T-cell (primary cell): ENCODE results near the gene TPM3. TPM values are rescaled to one million over a fixed set of nuclear protein-coding genes. Genes with fewer than 3 reads are reported as not detected.

ENCODE experiments used
- ATAC-seq, 4 experiments: fragments of 200-7000 bp in 3 of 4; fragments of 150-1000 bp in 1 of 4; cut with Tn5 transposase; replicated peaks in 1 of 4; 1 replicate in 3 of 4; 2 replicates in 1 of 4; pipeline ENCODE4 v1.10.0; 2021; ENCODE audit warnings: moderate library complexity in 3 of 4, mild to moderate bottlenecking in 2 of 4, moderate number of reproducible peaks in 1 of 4
- CTCF ChIA-PET, 2 donors: fragments of 300-600 bp; sonication (Branson Sonifier 250); formaldehyde crosslinking; loops; one replicate each; lab custom pipeline; 2022; ENCODE audit warnings: antibody characterized with exemption in 2 of 2; lab: Charles Lee
- POLR2A ChIA-PET, 2 donors: fragments of 300-600 bp; sonication (Branson Sonifier 250); formaldehyde crosslinking; loops; one replicate each; lab custom pipeline; 2022; ENCODE audit warnings: antibody characterized with exemption in 2 of 2; lab: Charles Lee
- DNase-seq, 35 experiments: peaks; one replicate each; pipeline versions ENCODE4 v3.0.0 to v3.0.0-alpha.2; 2013 to 2023
- H3K27ac ChIP-seq: one replicate; pipeline ENCODE4 v1.5.1; 2013; ENCODE audit warnings: low read length
- H3K27me3 ChIP-seq, 2 experiments: replicated peaks in 1 of 2; 1 replicate in 1 of 2; 2 replicates in 1 of 2; pipeline versions ENCODE4 v1.6.1 to v1.7.0; 2013; ENCODE audit warnings: low read length in 1 of 2, mixed read lengths in 1 of 2; ENCODE audit not compliant: control insufficient read depth in 2 of 2, insufficient read depth in 2 of 2; ENCODE audit errors: extremely low read depth in 1 of 2
- H3K36me3 ChIP-seq, 2 donors: 1 replicate in 1 of 2; 2 replicates in 1 of 2; pipeline versions ENCODE4 v1.6.1 to v1.7.0; 2013; ENCODE audit warnings: low read length in 1 of 2; ENCODE audit not compliant: control insufficient read depth in 2 of 2, insufficient read depth in 1 of 2; ENCODE audit errors: extremely low read depth in 1 of 2
- H3K4me1 ChIP-seq, 2 experiments: 1 replicate in 1 of 2; 2 replicates in 1 of 2; pipeline versions ENCODE4 v1.6.1 to v1.7.0; 2013; ENCODE audit warnings: low read length in 2 of 2, mixed read lengths in 1 of 2; ENCODE audit not compliant: insufficient read depth in 2 of 2, control insufficient read depth in 1 of 2; ENCODE audit errors: extremely low read depth in 1 of 2
- H3K4me3 ChIP-seq, 2 donors: 1 replicate in 1 of 2; 2 replicates in 1 of 2; pipeline versions ENCODE4 v1.5.1 to v1.7.0; 2013; ENCODE audit warnings: mild to moderate bottlenecking in 2 of 2, low read length in 1 of 2, moderate library complexity in 1 of 2; ENCODE audit not compliant: control insufficient read depth in 1 of 2; ENCODE audit errors: extremely low read depth in 1 of 2
- H3K9me3 ChIP-seq: 2 replicates; pipeline ENCODE4 v1.7.0; 2013
- H3K27ac Mint-ChIP-seq, 2 donors: one replicate each; pipeline ENCODE4 v1.8.0; 2020 to 2021; ENCODE audit warnings: mild to moderate bottlenecking in 2 of 2, mixed read lengths in 2 of 2
- H3K27me3 Mint-ChIP-seq, 2 donors: one replicate each; pipeline ENCODE4 v1.8.0; 2021 to 2022; ENCODE audit warnings: mixed read lengths in 2 of 2
- H3K36me3 Mint-ChIP-seq: one replicate; pipeline ENCODE4 v1.8.0; 2021; ENCODE audit warnings: mixed read lengths
- H3K4me1 Mint-ChIP-seq, 3 donors: one replicate each; pipeline ENCODE4 v1.8.0; 2020 to 2022; ENCODE audit warnings: mixed read lengths in 3 of 3, mild to moderate bottlenecking in 1 of 3
- H3K4me3 Mint-ChIP-seq, 3 donors: one replicate each; pipeline ENCODE4 v1.8.0; 2020 to 2022; ENCODE audit warnings: mild to moderate bottlenecking in 3 of 3, mixed read lengths in 3 of 3, moderate library complexity in 3 of 3
- H3K9me3 Mint-ChIP-seq, 3 donors: one replicate each; pipeline ENCODE4 v1.8.0; 2020 to 2022; ENCODE audit warnings: mixed read lengths in 3 of 3
- WGBS: methylation state at CpG from one replicate; pipeline ENCODE4 v1.1.5; 2013; ENCODE audit warnings: missing lambda C conversion rate; ENCODE audit not compliant: insufficient coverage; 5-methylcytosine and 5-hydroxymethylcytosine counted together
- total RNA-seq, 35 experiments: library from RNA in 6 of 35; stranded (reverse) in 6 of 35; fragments of 120-200 nt in 1 of 35; gene quantifications; one replicate each; pipeline versions ENCODE4 v1.2.1 to v1.2.4 and lab custom pipeline; 2013 to 2026

The TPM3 gene
- total RNA-seq, 5 donors from 2014 or later (not counting 1 experiment from before 2014, with no cell fraction given) = 340 to 396 (median 363) TPM

DNA sequence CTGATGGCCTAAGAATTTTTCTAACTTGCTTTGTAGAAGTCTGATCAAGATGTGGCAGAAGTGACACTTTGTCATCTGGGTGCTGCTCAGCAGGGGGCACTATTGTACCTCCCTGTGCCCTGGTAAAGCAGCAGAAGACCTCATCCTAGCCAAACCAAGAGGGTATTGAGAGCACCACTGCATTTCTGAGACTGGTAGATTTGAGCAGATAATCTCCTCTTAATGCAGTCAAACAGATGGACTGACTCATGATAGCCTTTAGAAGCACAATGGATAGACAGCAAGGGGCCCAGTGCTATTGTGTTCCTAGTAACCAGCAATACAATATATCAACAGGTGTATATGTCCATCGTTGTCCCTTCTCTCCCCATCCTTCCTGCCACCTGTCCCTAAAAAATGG is 5.7 kb downstream of the TPM3 start:
- no peaks in the 10 kb centered on the region for H3K9me3 Mint-ChIP-seq
- H3K36me3 Mint-ChIP-seq = peaks cover 5% of the 10 kb centered on the region
- CTCF ChIA-PET = no interaction called here
- Histone ChIP-seq H3K36me3 (no peaks in the 10 kb centered on the region), H3K27me3 (peaks cover 0 to 5% of the 10 kb centered on the region in 2 experiments), H3K4me1 (peaks cover 7 to 17% of the 10 kb centered on the region in 2 experiments), H3K27ac (no peak overlapping the region), H3K4me3 (no peak overlapping the region), H3K9me3 (no peaks in the 10 kb centered on the region)
- no peak overlapping the region for H3K4me3 Mint-ChIP-seq
- peaks cover 20 to 23% (median 22%) of the 10 kb centered on the region in 3 donors for H3K4me1 Mint-ChIP-seq
- no CpG with 5 or more reads among the region's 1 CpG for WGBS
- no peak overlapping the region for H3K27ac Mint-ChIP-seq
- DNase-seq (peak; percentile 21 to 76 (median 57)), ATAC-seq (no peak)
- H3K27me3 Mint-ChIP-seq = peaks cover 0 to 2% of the 10 kb centered on the region in 2 donors
- POLR2A ChIA-PET = no interaction called here

DNA sequence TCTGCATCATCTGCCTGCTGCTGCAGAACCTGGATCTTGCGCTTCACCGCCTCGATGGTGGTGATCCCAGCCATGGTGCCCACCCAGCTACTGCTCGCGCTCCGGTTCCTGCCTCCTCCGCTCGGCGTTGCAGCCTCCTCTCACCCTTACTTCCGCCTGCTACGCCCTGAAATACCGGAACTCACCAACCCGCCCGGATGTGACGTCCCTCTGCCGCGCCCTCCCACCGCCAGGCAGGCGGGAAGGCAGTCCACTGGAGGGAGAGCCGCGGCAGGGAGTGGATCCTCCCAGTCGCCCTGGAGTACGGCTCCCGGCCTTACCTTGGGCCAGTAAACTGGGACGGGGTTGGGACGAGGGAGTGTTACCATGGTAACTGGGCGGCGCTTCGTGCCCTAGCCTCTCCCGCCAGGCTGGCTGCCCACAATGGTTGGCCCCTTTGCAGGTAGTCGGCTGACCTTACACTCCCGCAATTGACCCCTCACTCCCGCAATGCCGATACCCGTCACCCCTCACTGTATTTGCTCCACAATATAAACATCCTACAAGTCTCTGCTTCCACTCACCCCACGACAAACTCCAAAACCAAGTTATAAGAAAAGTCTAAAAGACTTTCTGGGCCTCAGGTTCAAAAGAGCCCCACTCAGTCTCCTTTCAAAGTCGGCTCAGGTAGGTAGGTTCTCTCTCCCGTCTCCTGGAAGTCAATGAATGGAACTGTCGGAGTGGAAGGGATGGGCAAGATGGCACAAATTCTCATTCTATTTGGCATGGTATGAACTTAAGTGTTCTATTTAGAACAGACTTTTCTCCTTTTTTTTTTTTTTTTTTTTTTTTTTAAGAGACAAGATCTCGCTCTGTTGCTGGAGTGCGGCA is 8.6 kb downstream of the TPM3 start:
- under 1% methylated on average over 35 of the region's 41 CpGs for WGBS
- Mint-ChIP-seq H3K27me3 (no peaks in the 10 kb centered on the region), H3K27ac (peak overlapping the region; percentile 100), H3K4me3 (peak overlapping the region; percentile 95 to 100 (median 100)), H3K36me3 (peaks cover 18% of the 10 kb centered on the region), H3K9me3 (no peaks in the 10 kb centered on the region), H3K4me1 (peaks cover 49 to 52% (median 50%) of the 10 kb centered on the region in 3 donors)
- POLR2A ChIA-PET = interaction anchor here in 1 of 2 donors (2.1 kb wide), 1 partner anchor 25 kb away, joined by 8 read pairs; no protein-coding TSS in a partner anchor
- Histone ChIP-seq H3K4me3 (peak overlapping the region; percentile 94 to 96), H3K4me1 (peaks cover 31 to 46% of the 10 kb centered on the region in 2 experiments), H3K27me3 (peaks cover 0 to 5% of the 10 kb centered on the region in 2 experiments), H3K36me3 (peaks cover 0 to 13% of the 10 kb centered on the region in 2 donors), H3K27ac (peak overlapping the region; percentile 86), H3K9me3 (no peaks in the 10 kb centered on the region)
- peak; percentile 86 to 97 (median 93) for DNase-seq
- ATAC-seq = peak; percentile 86 to 89 (median 88)
- CTCF ChIA-PET = interaction anchor here in 1 of 2 donors (1.9 kb wide), 1 partner anchor 37 kb away, joined by 4 read pairs; the partner anchor contains the start of gene UBAP2L

DNA sequence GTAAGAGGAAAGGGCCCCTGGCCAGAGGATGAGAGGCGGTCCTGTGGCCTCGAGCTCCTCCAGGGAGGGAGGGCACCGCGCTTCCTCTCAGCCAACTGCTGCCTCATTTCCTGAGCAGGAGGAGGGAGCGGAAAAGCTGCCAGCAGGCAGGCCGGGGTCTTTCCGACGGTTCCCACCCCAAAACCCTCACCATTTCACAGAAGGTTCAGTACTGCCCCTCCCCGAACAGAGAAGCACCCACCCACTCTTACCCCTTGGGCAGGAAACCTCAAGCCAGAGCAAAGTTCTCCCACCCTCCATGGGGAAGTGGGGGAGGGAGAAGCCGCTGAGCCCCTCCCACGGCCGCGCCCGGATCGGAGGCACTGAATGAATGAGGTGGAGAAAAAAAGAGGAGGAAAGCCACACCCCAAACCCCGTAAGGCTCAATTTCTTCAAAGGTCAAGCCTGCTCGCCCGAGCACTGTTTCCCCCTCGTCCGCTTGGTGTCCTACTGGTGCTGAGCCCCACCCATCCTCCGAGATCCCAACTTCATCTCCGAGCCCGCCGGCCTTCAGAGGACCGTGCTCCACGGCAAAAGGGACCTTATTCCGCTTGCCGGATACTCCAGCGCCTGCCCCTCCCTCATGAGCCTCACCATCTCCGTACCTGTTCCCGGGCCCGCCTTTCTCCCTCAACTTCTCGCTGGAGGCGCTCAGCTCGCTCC is 9.4 kb downstream of the TPM3 start:
- peak overlapping the region; percentile 100 for H3K27ac Mint-ChIP-seq
- no peaks in the 10 kb centered on the region for H3K27me3 Mint-ChIP-seq
- Histone ChIP-seq H3K4me3 (peak overlapping the region; percentile 94 to 96), H3K4me1 (peaks cover 39 to 53% of the 10 kb centered on the region in 2 experiments), H3K27me3 (no peaks in the 10 kb centered on the region), H3K27ac (peak overlapping the region; percentile 86), H3K36me3 (peaks cover 0 to 15% of the 10 kb centered on the region in 2 donors), H3K9me3 (no peaks in the 10 kb centered on the region)
- H3K36me3 Mint-ChIP-seq = peaks cover 19% of the 10 kb centered on the region
- peak in 32 of 35 experiments; percentile 21 to 76 (median 52) for DNase-seq
- peak; percentile 43 to 59 (median 54) for ATAC-seq
- H3K9me3 Mint-ChIP-seq = no peaks in the 10 kb centered on the region
- H3K4me1 Mint-ChIP-seq = peaks cover 56 to 60% (median 58%) of the 10 kb centered on the region in 3 donors
- ChIA-PET CTCF (interaction anchor here in 1 of 2 donors (0.6 to 2.5 kb wide), 3 partner anchors 25 to 112 kb away, joined by 3 to 10 read pairs (median 4); partner anchors contain the start of gene UBAP2L), POLR2A (interaction anchor here in 1 of 2 donors (0.5 to 2.1 kb wide), 2 partner anchors 24 to 956 kb away, joined by 3 to 8 read pairs; no protein-coding TSS in a partner anchor)
- peak overlapping the region; percentile 95 to 100 (median 100) for H3K4me3 Mint-ChIP-seq
- 0% methylated on average over 19 of the region's 35 CpGs for WGBS

DNA sequence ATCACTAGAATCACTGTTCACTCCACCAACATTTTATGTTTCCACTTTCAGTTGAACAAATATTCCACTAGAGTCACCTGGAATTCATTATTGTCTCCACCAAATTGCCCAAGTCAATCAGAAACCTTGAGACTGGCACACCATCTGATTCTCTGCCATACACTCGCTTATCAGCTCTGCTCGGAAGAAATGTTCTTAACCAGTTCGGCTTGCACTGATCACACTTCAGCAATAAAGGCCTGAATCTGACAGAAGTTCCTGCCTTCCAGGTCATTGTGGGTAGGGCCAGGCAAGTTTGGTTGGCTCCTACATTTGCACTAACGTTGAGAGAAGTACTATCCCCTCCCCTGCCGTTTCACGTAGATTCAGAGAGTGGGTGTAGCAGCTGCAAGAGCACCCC is 10.0 kb downstream of the TPM3 start:
- WGBS = no CpG with 5 or more reads among the region's 6 CpGs
- peak in 5 of 35 experiments; percentile 41 to 62 (median 50) for DNase-seq
- ATAC-seq = peak in 1 of 4 experiments; percentile 65
- CTCF ChIA-PET = interaction anchor here in 1 of 2 donors (1.9 to 2.5 kb wide), 2 partner anchors 24 to 38 kb away, joined by 4 to 10 read pairs; partner anchors contain the start of gene UBAP2L
- Mint-ChIP-seq H3K9me3 (no peaks in the 10 kb centered on the region), H3K4me3 (peak overlapping the region; percentile 95 to 100 (median 100)), H3K27ac (peak overlapping the region; percentile 100), H3K4me1 (peaks cover 62 to 65% (median 63%) of the 10 kb centered on the region in 3 donors), H3K36me3 (peaks cover 23% of the 10 kb centered on the region), H3K27me3 (no peaks in the 10 kb centered on the region)
- POLR2A ChIA-PET = interaction anchor here in 1 of 2 donors (2.1 kb wide), 1 partner anchor 24 kb away, joined by 8 read pairs; no protein-coding TSS in a partner anchor
- Histone ChIP-seq H3K36me3 (peaks cover 0 to 18% of the 10 kb centered on the region in 2 donors), H3K4me3 (peak overlapping the region; percentile 94 to 96), H3K4me1 (peaks cover 44 to 58% of the 10 kb centered on the region in 2 experiments), H3K27ac (peak overlapping the region; percentile 86), H3K9me3 (no peaks in the 10 kb centered on the region), H3K27me3 (no peaks in the 10 kb centered on the region)

DNA sequence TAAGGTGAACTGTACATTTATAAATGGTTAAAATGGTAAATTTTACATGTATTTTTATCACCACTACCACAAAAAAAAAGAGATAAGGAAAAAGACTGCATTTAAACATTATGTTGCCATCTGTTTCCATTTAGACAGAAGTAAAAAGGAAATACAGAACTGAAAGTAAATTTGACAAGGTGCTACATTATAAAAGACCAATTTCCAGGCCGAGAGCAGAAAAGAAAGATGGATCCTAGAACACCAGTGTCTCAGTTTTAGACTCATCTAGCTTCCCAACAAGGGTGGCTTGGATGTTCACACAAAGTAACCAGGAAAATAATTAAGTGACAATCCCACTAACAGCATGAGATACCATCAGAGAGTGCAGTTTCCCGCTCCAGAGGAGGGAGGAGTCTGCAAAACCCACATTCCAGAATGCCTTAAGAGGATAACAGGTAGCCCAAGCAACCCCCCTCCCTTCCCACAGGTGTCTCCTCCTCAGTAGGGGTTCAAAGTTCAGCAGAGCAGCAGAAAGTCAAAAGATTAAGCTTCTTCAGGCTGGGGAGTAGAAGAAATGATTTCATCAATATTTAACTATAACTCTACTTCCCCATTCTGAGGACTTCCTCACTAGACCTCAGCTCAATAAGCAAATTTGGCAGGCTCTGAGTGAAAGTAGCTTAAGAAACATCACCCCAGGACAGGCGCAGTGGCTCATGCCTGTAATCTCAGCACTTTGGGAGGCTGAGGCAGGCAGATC is 11.8 kb downstream of the TPM3 start:
- ChIA-PET CTCF (interaction anchor here (0.7 to 2.5 kb wide), 2 partner anchors 20 to 22 kb away, joined by 3 to 10 read pairs; no protein-coding TSS in a partner anchor), POLR2A (interaction anchor here (0.6 to 1.3 kb wide), 7 partner anchors 13 to 1386 kb away, joined by 3 to 8 read pairs (median 3); partner anchors contain the start of gene UBAP2L (in 1 of the 2))
- WGBS = no CpG with 5 or more reads among the region's 3 CpGs
- H3K4me1 Mint-ChIP-seq = peaks cover 72 to 79% (median 78%) of the 10 kb centered on the region in 3 donors
- ATAC-seq (no peak), DNase-seq (peak in 1 of 35 experiments; percentile 21)
- H3K4me3 ChIP-seq = peak overlapping the region; percentile 20 to 96
- peak overlapping the region; percentile 83 to 88 for H3K27ac Mint-ChIP-seq
- no peaks in the 10 kb centered on the region for H3K9me3 ChIP-seq
- no peaks in the 10 kb centered on the region for H3K9me3 Mint-ChIP-seq
- peaks cover 32% of the 10 kb centered on the region for H3K36me3 Mint-ChIP-seq
- H3K4me3 Mint-ChIP-seq = peak overlapping the region; percentile 95 to 100 (median 100)
- peaks cover 0 to 31% of the 10 kb centered on the region in 2 donors for H3K36me3 ChIP-seq
- peaks cover 54 to 74% of the 10 kb centered on the region in 2 experiments for H3K4me1 ChIP-seq
- H3K27me3 Mint-ChIP-seq = no peaks in the 10 kb centered on the region
- H3K27me3 ChIP-seq = no peaks in the 10 kb centered on the region
- peak overlapping the region; percentile 71 for H3K27ac ChIP-seq
